WERI-Rb-1 (cell line): Measurements from ENCODE around the gene KREMEN2.

Experiments
- DNase-seq: peaks from one replicate; pipeline ENCODE4 v3.0.0-alpha.2; 2020
- H3K27ac ChIP-seq: fragments of 250-450 bp; sonication (Bioruptor Pico); 2 replicates; pipeline ENCODE4 v1.5.1; 2020; ENCODE audit warnings: mild to moderate bottlenecking, moderate library complexity
- H3K27me3 ChIP-seq: fragments of 250-450 bp; sonication (Bioruptor Pico); 2 replicates; pipeline ENCODE4 v1.5.1; 2021; ENCODE audit warnings: mild to moderate bottlenecking, low read depth, moderate library complexity; ENCODE audit not compliant: insufficient read depth, severe bottlenecking
- H3K36me3 ChIP-seq: fragments of 250-450 bp; sonication (Bioruptor Pico); 2 replicates; pipeline ENCODE4 v1.5.1; 2020; ENCODE audit warnings: mild to moderate bottlenecking, moderate library complexity
- H3K4me3 ChIP-seq: 2 replicates; pipeline ENCODE4 v1.5.1; 2011; ENCODE audit warnings: low read depth, mild to moderate bottlenecking, control low read depth, low read length
- H3K9me3 ChIP-seq: fragments of 250-450 bp; sonication (Bioruptor Pico); 2 replicates; pipeline ENCODE4 v1.5.1; 2021; ENCODE audit warnings: mild to moderate bottlenecking, moderate library complexity; ENCODE audit not compliant: severe bottlenecking
- CTCF ChIP-seq: IDR thresholded peaks from 2 replicates; pipeline ENCODE4 v1.5.1; 2011; ENCODE audit warnings: low read depth, mild to moderate bottlenecking, control low read depth, inconsistent platforms, low read length

The KREMEN2 gene

GRCh38 chr16:3001316-3001715 is 37.2 kb downstream of the KREMEN2 start:
- no peak overlapping the region for H3K27ac ChIP-seq
- H3K36me3 ChIP-seq: no peaks in the 10 kb centered on the region
- no peaks in the 10 kb centered on the region for H3K27me3 ChIP-seq
- peak; percentile 42 for DNase-seq
- no peak overlapping the region for H3K4me3 ChIP-seq
- TF ChIP-seq CTCF: 0 out of 2 replicates have a peak, but pooled peaks have one; percentile 15
- no peaks in the 10 kb centered on the region for H3K9me3 ChIP-seq

GRCh38 chr16:3003582-3004270 is 39.7 kb downstream of the KREMEN2 start:
- Histone ChIP-seq H3K36me3 (no peaks in the 10 kb centered on the region; the same call in 1 of the 2 replicates), H3K9me3 (no peaks in the 10 kb centered on the region), H3K4me3 (no peak overlapping the region), H3K27ac (no peak overlapping the region), H3K27me3 (no peaks in the 10 kb centered on the region)
- peak; percentile 99 for DNase-seq
- peak; percentile 61 for TF ChIP-seq CTCF

- no peaks in the 10 kb centered on the region for H3K9me3 ChIP-seq
- no peak overlapping the region for H3K27ac ChIP-seq
- no peaks in the 10 kb centered on the region for H3K27me3 ChIP-seq
- H3K4me3 ChIP-seq: no peak overlapping the region
- no peak for DNase-seq
- no peaks in the 10 kb centered on the region; the same call in 1 of the 2 replicates for H3K36me3 ChIP-seq
- TF ChIP-seq CTCF: no peak
Observed at GRCh38 chr16:3004319-3004718, 40.2 kb downstream of the KREMEN2 start.

- peak overlapping the region; percentile 12; the same call in 1 of the 2 replicates for H3K27ac ChIP-seq
- no peaks in the 10 kb centered on the region for H3K9me3 ChIP-seq
- peak overlapping the region; percentile 47 for H3K4me3 ChIP-seq
- H3K36me3 ChIP-seq: no peaks in the 10 kb centered on the region; the same call in 1 of the 2 replicates
- DNase-seq: peak; percentile 42
- no peak for TF ChIP-seq CTCF
- no peaks in the 10 kb centered on the region for H3K27me3 ChIP-seq
Observed at GRCh38 chr16:3004781-3005284, 40.8 kb downstream of the KREMEN2 start.

- Histone ChIP-seq H3K9me3 (no peaks in the 10 kb centered on the region), H3K27ac (peak overlapping the region; percentile 56), H3K27me3 (no peaks in the 10 kb centered on the region), H3K36me3 (no peaks in the 10 kb centered on the region; the same call in 1 of the 2 replicates), H3K4me3 (no peak overlapping the region)
- TF ChIP-seq CTCF: no peak
- no peak for DNase-seq
Observed at GRCh38 chr16:3007059-3007956, 43.2 kb downstream of the KREMEN2 start.
